Lung (tissue), 12 donors: Measurements from ENCODE around the gene NDC80. TPM values are rescaled to one million over a fixed set of nuclear protein-coding genes. Genes with fewer than 3 reads are reported as not detected.

Experiments
- ATAC-seq: fragments of 200-7000 bp; cut with Tn5 transposase; one replicate; pipeline ENCODE4 v1.9.1; 2020; ENCODE audit warnings: moderate number of reproducible peaks; ENCODE audit not compliant: insufficient read depth, low FRiP score
- DNase-seq, 3 donors: peaks; one replicate each; pipeline ENCODE4 v3.0.0-alpha.2; 2013 to 2017
- H3K27ac ChIP-seq, 2 donors: one replicate each; pipeline ENCODE4 v1.5.1; 2013; ENCODE audit warnings: mild to moderate bottlenecking in 2 of 2, moderate library complexity in 2 of 2, control low read depth in 1 of 2, inconsistent platforms in 1 of 2, low read depth in 1 of 2, low read length in 1 of 2
- H3K27me3 ChIP-seq, 3 donors: one replicate each; pipeline ENCODE4 v1.5.1; 2013; ENCODE audit warnings: low read length in 2 of 3; ENCODE audit not compliant: control insufficient read depth in 3 of 3, insufficient read depth in 3 of 3
- H3K36me3 ChIP-seq, 4 donors: one replicate each; pipeline ENCODE4 v1.5.1; 2013; ENCODE audit warnings: low read length in 4 of 4, mild to moderate bottlenecking in 1 of 4, moderate library complexity in 1 of 4; ENCODE audit not compliant: control insufficient read depth in 4 of 4, insufficient read depth in 4 of 4
- H3K4me1 ChIP-seq, 5 donors: one replicate each; pipeline ENCODE4 v1.5.1; 2013; ENCODE audit warnings: low read length in 5 of 5, mild to moderate bottlenecking in 2 of 5, moderate library complexity in 1 of 5; ENCODE audit not compliant: control insufficient read depth in 5 of 5, insufficient read depth in 5 of 5
- H3K4me3 ChIP-seq: one replicate; pipeline ENCODE4 v1.5.1; 2013; ENCODE audit warnings: mild to moderate bottlenecking, control low read depth, moderate library complexity
- H3K9ac ChIP-seq, 2 donors: one replicate each; pipeline ENCODE4 v1.5.1; 2013; ENCODE audit warnings: low read length in 2 of 2, control low read depth in 1 of 2; ENCODE audit not compliant: insufficient read depth in 1 of 2
- H3K9me3 ChIP-seq, 4 donors: one replicate each; pipeline ENCODE4 v1.5.1; 2013; ENCODE audit warnings: low read length in 3 of 4, mild to moderate bottlenecking in 1 of 4, moderate library complexity in 1 of 4; ENCODE audit not compliant: control insufficient read depth in 4 of 4, insufficient read depth in 3 of 4
- WGBS, 2 donors: extraction: QIAGEN DNeasy Blood & Tissue Kit; methylation state at CpG; one replicate each; pipeline ENCODE4 v1.1.7; 2013; 5-methylcytosine and 5-hydroxymethylcytosine counted together
- polyA plus RNA-seq, 2 donors: library from polyadenylated mRNA; stranded (reverse); fragments of 200-250 nt; gene quantifications; one replicate each; pipeline ENCODE4 v1.2.1, GENCODE V29; 2013
- total RNA-seq, 2 donors: library from RNA; depleted of rRNA in 1 of 2; stranded (reverse); fragments of >200 nt in 1 of 2; gene quantifications; one replicate each; pipeline ENCODE4 v1.2.1, GENCODE V29; 2014 to 2021
- TF ChIP-seq, protein P1 (sequence below): IDR thresholded peaks from 2 replicates; pipeline ENCODE4 v1.5.1; 2012; ENCODE audit warnings: mild to moderate bottlenecking; ENCODE audit errors: control extremely low read depth, extremely low read depth
- donor health status: control.
- donor health status: control.
- donor health status: Bipolar disorder and iron deficiency.
- donor health status: healthy.
- donor health status: DM: yes; HTN: yes; CAD: no.

The NDC80 gene
- total and polyA plus RNA-seq, 4 donors, result 0.55 to 3.9 (median 2.3) TPM

GRCh38 chr18:2588666-2589344, 17.4 kb downstream of the NDC80 start:
- 88 to 92% methylated on average over 5 of the region's 5 CpGs for WGBS, 2 donors
- H3K27me3 ChIP-seq, result no peaks in the 10 kb centered on the region
- DNase-seq, result no peak
- H3K36me3 ChIP-seq, result peaks cover 0 to 13% (median 3%) of the 10 kb centered on the region in 4 donors
- H3K9me3 ChIP-seq, result no peaks in the 10 kb centered on the region
- H3K9ac ChIP-seq, result no peak overlapping the region
- H3K4me3 ChIP-seq, result no peak overlapping the region
- H3K4me1 ChIP-seq, result no peaks in the 10 kb centered on the region
- TF ChIP-seq, protein P1, sequence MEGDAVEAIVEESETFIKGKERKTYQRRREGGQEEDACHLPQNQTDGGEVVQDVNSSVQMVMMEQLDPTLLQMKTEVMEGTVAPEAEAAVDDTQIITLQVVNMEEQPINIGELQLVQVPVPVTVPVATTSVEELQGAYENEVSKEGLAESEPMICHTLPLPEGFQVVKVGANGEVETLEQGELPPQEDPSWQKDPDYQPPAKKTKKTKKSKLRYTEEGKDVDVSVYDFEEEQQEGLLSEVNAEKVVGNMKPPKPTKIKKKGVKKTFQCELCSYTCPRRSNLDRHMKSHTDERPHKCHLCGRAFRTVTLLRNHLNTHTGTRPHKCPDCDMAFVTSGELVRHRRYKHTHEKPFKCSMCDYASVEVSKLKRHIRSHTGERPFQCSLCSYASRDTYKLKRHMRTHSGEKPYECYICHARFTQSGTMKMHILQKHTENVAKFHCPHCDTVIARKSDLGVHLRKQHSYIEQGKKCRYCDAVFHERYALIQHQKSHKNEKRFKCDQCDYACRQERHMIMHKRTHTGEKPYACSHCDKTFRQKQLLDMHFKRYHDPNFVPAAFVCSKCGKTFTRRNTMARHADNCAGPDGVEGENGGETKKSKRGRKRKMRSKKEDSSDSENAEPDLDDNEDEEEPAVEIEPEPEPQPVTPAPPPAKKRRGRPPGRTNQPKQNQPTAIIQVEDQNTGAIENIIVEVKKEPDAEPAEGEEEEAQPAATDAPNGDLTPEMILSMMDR, result no peak
- no peak for ATAC-seq
- no peak overlapping the region for H3K27ac ChIP-seq

- no peak for DNase-seq
- Histone ChIP-seq H3K9ac (no peak overlapping the region), H3K4me1 (no peaks in the 10 kb centered on the region), H3K9me3 (no peaks in the 10 kb centered on the region), H3K4me3 (no peak overlapping the region), H3K36me3 (peaks cover 0 to 13% (median 3%) of the 10 kb centered on the region in 4 donors), H3K27me3 (no peaks in the 10 kb centered on the region), H3K27ac (no peak overlapping the region)
- TF ChIP-seq, protein P1, result no peak
- WGBS, 2 donors, result 91 to 95% methylated on average over 3 of the region's 3 CpGs
- no peak for ATAC-seq
Measured at GRCh38 chr18:2589345-2590068, 18.1 kb downstream of the NDC80 start.

GRCh38 chr18:2590303-2590702, 18.9 kb downstream of the NDC80 start:
- DNase-seq, result no peak
- H3K9ac ChIP-seq, result no peak overlapping the region
- ATAC-seq, result no peak
- no peak overlapping the region for H3K4me3 ChIP-seq
- H3K27me3 ChIP-seq, result no peaks in the 10 kb centered on the region
- TF ChIP-seq, protein P1, result no peak
- no peaks in the 10 kb centered on the region for H3K9me3 ChIP-seq
- no peak overlapping the region for H3K27ac ChIP-seq
- H3K36me3 ChIP-seq, result peaks cover 0 to 9% (median 3%) of the 10 kb centered on the region in 4 donors
- WGBS, 2 donors, result 99 to 100% methylated on average over 2 of the region's 2 CpGs
- H3K4me1 ChIP-seq, result no peaks in the 10 kb centered on the region
